HG03442 (cell line): ENCODE results near the gene GRHL3.
"Not testable (repeated sequence)": the region's sequence is repeated elsewhere in the genome, so short reads cannot be mapped to it uniquely, and the experiment has no call there.

ENCODE experiments used
- ATAC-seq: cut with Tn5 transposase; IDR thresholded peaks from one replicate; pipeline ENCODE4 v1.9.1; 2021; ENCODE audit warnings: mild to moderate bottlenecking, moderate library complexity; ENCODE audit not compliant: unreplicated experiment

Gene GRHL3

GRCh38 chr1:24319312-24319863 is at the start of gene GRHL3:
TSS of gene GRHL3 (plus strand) at chr1:24319357. CDS start at chr1:24319552, 195 bp downstream.
- ATAC-seq = no peak

- not testable (repeated sequence) for ATAC-seq
These were observed 44.7 kb upstream of the GRHL3 start for GRCh38 chr1:24274203-24275103.

- ATAC-seq = no peak
These were observed 44.1 kb upstream of the GRHL3 start for GRCh38 chr1:24275104-24275410.

GRCh38 chr1:24275510-24275909 is 43.6 kb upstream of the GRHL3 start:
- ATAC-seq = no peak

GRCh38 chr1:24276791-24277190 is 42.4 kb upstream of the GRHL3 start:
- ATAC-seq = no peak

GRCh38 chr1:24277420-24278169 is 41.6 kb upstream of the GRHL3 start:
- no peak for ATAC-seq

- ATAC-seq = no peak
These were observed 40.4 kb upstream of the GRHL3 start for GRCh38 chr1:24278726-24279125.

GRCh38 chr1:24279590-24280232 is 39.4 kb upstream of the GRHL3 start:
- ATAC-seq = no peak

GRCh38 chr1:24281591-24281990 is 37.6 kb upstream of the GRHL3 start:
- ATAC-seq = no peak

GRCh38 chr1:24282491-24282890 is 36.7 kb upstream of the GRHL3 start:
- no peak for ATAC-seq

- ATAC-seq = no peak
These were observed 35.6 kb upstream of the GRHL3 start for GRCh38 chr1:24283326-24284155.

- no peak for ATAC-seq
These were observed 35.0 kb upstream of the GRHL3 start for GRCh38 chr1:24284156-24284471.

- ATAC-seq = no peak
These were observed 33.9 kb upstream of the GRHL3 start for GRCh38 chr1:24285231-24285630.

- no peak for ATAC-seq
These were observed 32.7 kb upstream of the GRHL3 start for GRCh38 chr1:24286246-24287010.

GRCh38 chr1:24287779-24288178 is 31.4 kb upstream of the GRHL3 start:
- not testable (repeated sequence) for ATAC-seq

- no peak for ATAC-seq
These were observed 30.7 kb upstream of the GRHL3 start for GRCh38 chr1:24288479-24288878.

GRCh38 chr1:24289937-24290595 is 29.1 kb upstream of the GRHL3 start:
- no peak for ATAC-seq

- ATAC-seq = no peak
These were observed 28.1 kb upstream of the GRHL3 start for GRCh38 chr1:24290933-24291487.

- ATAC-seq = no peak
These were observed 27.1 kb upstream of the GRHL3 start for GRCh38 chr1:24292103-24292502.
